ENCODE results near the gene HEXD.
"Not testable (repeated sequence)": the region's sequence is repeated elsewhere in the genome, so short reads cannot be mapped to it uniquely, and the experiment has no call there.

Gene HEXD

GRCh38 chr17:82447876-82448275, 29.7 kb downstream of the HEXD start:
- no peak for TF ChIP-seq POLR2AphosphoS5 (IDR thresholded peaks at IDR 0.05; ENCODE audit: borderline replicate concordance, low read depth, low read length)
- no peak for TF ChIP-seq EZH2 (IDR thresholded peaks at IDR 0.05)
- no peak for TF ChIP-seq FOXP2 (optimal IDR thresholded peaks at IDR 0.05; ENCODE audit: control extremely low read depth, extremely low read length, insufficient read depth)
- Histone ChIP-seq H3K27ac (peak overlapping the region; percentile 46; the same call in 1 of the 2 replicates), H3K36me3 (ENCODE audit: insufficient read depth, low read length) (no peaks in the 10 kb centered on the region), H3K4me3 (no peak overlapping the region), H3K9me3 (ENCODE audit: low read depth, low read length) (no peaks in the 10 kb centered on the region), H3K9ac (ENCODE audit: insufficient read length) (no peak overlapping the region)
- DNase-seq (ENCODE audit: low read depth, low spot score), result no peak

DNA sequence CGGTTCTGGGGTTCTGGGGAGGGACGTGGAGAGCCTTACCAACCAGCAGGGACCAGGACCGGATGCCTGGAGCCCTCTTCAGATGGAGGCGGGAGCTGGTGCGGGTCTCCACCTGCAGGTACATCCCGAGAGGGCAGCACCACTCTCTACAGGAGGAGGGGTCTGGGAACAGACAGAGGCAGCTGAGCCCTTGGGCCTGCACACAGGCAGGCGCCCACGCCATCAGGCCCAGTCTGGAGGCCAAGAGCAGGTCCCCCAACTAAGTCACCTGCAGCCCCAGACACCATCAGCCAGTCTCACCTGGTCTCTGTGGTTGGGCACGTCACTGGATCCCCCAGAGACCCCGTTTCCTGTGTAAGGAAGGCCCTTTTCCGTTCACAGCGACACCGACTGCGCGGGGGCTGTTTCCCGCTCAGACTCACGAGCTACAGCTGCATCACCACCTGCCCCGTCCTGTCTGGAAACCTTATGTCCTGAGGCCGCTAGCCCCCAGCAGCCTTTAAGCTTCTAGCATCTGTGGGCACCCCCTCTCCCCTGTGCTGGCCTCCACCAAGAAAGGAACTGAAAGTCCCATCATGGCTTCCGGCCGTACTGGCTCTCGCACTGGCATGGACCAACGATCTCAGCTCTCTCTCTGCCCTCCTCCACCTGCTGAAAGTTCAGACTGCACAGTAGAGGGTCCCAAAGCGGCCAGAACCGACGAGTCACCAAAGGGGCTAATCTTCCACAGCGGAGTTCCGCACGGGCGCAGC, 31.2 kb downstream of the HEXD start:
- Histone ChIP-seq H3K4me3 (peak overlapping the region; percentile 90), H3K27ac (no peak overlapping the region), H3K9ac (ENCODE audit: insufficient read length) (peak overlapping the region; percentile 96), H3K36me3 (ENCODE audit: insufficient read depth, low read length) (no peaks in the 10 kb centered on the region), H3K9me3 (ENCODE audit: low read depth, low read length) (no peaks in the 10 kb centered on the region)
- TF ChIP-seq POLR2AphosphoS5 (IDR thresholded peaks at IDR 0.05; ENCODE audit: borderline replicate concordance, low read depth, low read length) (no peak), FOXP2 (optimal IDR thresholded peaks at IDR 0.05; ENCODE audit: control extremely low read depth, extremely low read length, insufficient read depth) (no peak), EZH2 (IDR thresholded peaks at IDR 0.05) (no peak)
- DNase-seq (ENCODE audit: low read depth, low spot score), result no peak

DNA sequence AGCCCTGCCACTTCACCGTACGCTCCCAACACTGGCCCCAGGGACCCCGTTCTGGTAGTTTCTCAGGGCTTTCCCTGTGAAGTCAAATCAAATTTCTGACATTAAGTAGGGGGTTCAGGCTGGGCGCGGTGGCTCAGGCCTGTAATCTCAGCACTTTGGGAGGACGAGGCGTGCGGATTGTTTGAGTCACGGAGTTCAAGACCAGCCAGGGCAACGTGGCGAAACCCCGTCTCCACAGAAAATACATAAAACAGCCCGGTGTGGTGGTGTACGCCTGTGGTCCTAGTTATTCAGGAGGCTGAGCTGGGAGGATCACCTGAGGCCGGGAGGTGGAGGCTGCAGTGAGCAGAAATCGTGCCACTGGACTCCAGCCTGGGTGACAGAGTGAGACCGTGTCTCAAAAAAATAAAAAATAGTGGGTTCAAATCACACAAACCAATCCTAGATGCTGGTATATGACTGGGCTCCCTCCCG, 31.8 kb downstream of the HEXD start:
- H3K9me3 ChIP-seq (ENCODE audit: low read depth, low read length), result no peaks in the 10 kb centered on the region
- no peak for TF ChIP-seq FOXP2 (optimal IDR thresholded peaks at IDR 0.05; ENCODE audit: control extremely low read depth, extremely low read length, insufficient read depth)
- TF ChIP-seq POLR2AphosphoS5 (IDR thresholded peaks at IDR 0.05; ENCODE audit: borderline replicate concordance, low read depth, low read length), result no peak
- no peak for TF ChIP-seq EZH2 (IDR thresholded peaks at IDR 0.05)
- DNase-seq (ENCODE audit: low read depth, low spot score), result no peak
- H3K27ac ChIP-seq, result peak overlapping the region; percentile 49; the same call in 1 of the 2 replicates
- peak overlapping the region; percentile 90 for H3K4me3 ChIP-seq
- H3K36me3 ChIP-seq (ENCODE audit: insufficient read depth, low read length), result no peaks in the 10 kb centered on the region
- peak overlapping the region; percentile 96 for H3K9ac ChIP-seq (ENCODE audit: insufficient read length)

DNA sequence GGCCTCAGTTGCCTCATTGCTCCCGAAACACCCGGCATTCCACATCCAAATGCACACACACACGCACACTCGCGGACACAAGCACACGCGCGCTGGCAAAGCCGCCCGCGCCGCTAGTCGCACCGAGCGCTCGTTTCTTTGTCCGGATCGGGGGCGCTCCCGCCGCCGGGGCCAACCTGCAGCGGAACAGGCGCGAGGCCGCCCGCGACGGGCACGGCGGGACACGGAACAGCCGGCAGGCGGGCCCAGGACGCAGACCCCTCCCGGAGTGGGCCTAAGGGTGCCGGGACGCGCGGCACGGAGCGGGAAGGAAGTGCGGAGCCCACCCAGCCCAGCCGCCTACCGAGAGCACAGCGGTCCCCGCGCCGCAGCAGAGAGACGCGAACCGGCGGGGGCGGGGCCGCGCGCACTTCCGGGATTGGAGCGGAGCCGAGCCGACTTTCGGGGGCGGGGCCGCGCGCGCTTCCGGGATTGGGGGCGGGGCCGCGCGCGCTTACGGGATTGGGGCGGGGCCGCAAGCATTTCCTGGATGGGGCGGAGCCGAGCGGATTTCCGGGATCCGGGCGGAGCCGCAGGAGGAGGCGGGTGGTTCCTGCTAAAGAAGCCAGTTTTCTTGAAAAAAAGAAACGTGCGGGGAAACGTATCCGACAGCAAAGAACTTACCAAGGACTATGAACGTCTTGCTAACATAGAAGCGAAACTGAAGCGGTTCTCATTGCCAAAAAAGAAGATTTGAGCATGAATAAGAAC, 32.4 kb downstream of the HEXD start, which contains the start of gene CYBC1:
TSS of gene CYBC1 (minus strand) at position 396 of the 750 bp plus-strand sequence. CDS start 1,498 bp downstream, outside the sequence.
- no peak for DNase-seq (ENCODE audit: low read depth, low spot score)
- Histone ChIP-seq H3K36me3 (ENCODE audit: insufficient read depth, low read length) (no peaks in the 10 kb centered on the region), H3K27ac (peak within 1 kb of the TSS; percentile 85), H3K9ac (ENCODE audit: insufficient read length) (peak within 1 kb of the TSS; percentile 96), H3K4me3 (peak within 1 kb of the TSS; percentile 90), H3K9me3 (ENCODE audit: low read depth, low read length) (no peaks in the 10 kb centered on the region)
- TF ChIP-seq FOXP2 (optimal IDR thresholded peaks at IDR 0.05; ENCODE audit: control extremely low read depth, extremely low read length, insufficient read depth) (no peak), POLR2AphosphoS5 (IDR thresholded peaks at IDR 0.05; ENCODE audit: borderline replicate concordance, low read depth, low read length) (peak; percentile 75; the same call in 1 of the 2 replicates)

- no peak for DNase-seq (ENCODE audit: low read depth, low spot score)
- Histone ChIP-seq H3K9me3 (ENCODE audit: low read depth, low read length) (no peaks in the 10 kb centered on the region), H3K36me3 (ENCODE audit: insufficient read depth, low read length) (no peaks in the 10 kb centered on the region), H3K27ac (no peak overlapping the region), H3K9ac (ENCODE audit: insufficient read length) (no peak overlapping the region), H3K4me3 (no peak overlapping the region)
- TF ChIP-seq EZH2 (IDR thresholded peaks at IDR 0.05), result no peak
- TF ChIP-seq POLR2AphosphoS5 (IDR thresholded peaks at IDR 0.05; ENCODE audit: borderline replicate concordance, low read depth, low read length), result no peak
- no peak for TF ChIP-seq FOXP2 (optimal IDR thresholded peaks at IDR 0.05; ENCODE audit: control extremely low read depth, extremely low read length, insufficient read depth)
Measured at GRCh38 chr17:82452162-82452561, 34.0 kb downstream of the HEXD start.

GRCh38 chr17:82453151-82453550, 35.0 kb downstream of the HEXD start:
- not testable (repeated sequence) for H3K36me3 ChIP-seq (ENCODE audit: insufficient read depth, low read length); H3K27ac ChIP-seq; H3K9ac ChIP-seq (ENCODE audit: insufficient read length); DNase-seq (ENCODE audit: low read depth, low spot score); H3K4me3 ChIP-seq; H3K9me3 ChIP-seq (ENCODE audit: low read depth, low read length)

GRCh38 chr17:82453706-82454105, 35.6 kb downstream of the HEXD start:
- H3K27ac ChIP-seq; H3K4me3 ChIP-seq; H3K9me3 ChIP-seq (ENCODE audit: low read depth, low read length); H3K36me3 ChIP-seq (ENCODE audit: insufficient read depth, low read length); H3K9ac ChIP-seq (ENCODE audit: insufficient read length); DNase-seq (ENCODE audit: low read depth, low spot score): not testable (repeated sequence)

GRCh38 chr17:82457073-82457928, 39.2 kb downstream of the HEXD start:
- Histone ChIP-seq H3K27ac (peak overlapping the region; percentile 99), H3K9me3 (ENCODE audit: low read depth, low read length) (no peaks in the 10 kb centered on the region), H3K4me3 (peak overlapping the region; percentile 96), H3K36me3 (ENCODE audit: insufficient read depth, low read length) (peaks cover 16% of the 10 kb centered on the region), H3K9ac (ENCODE audit: insufficient read length) (peak overlapping the region; percentile 99)
- no peak for DNase-seq (ENCODE audit: low read depth, low spot score)
- TF ChIP-seq EZH2 (IDR thresholded peaks at IDR 0.05), result no peak
- no peak for TF ChIP-seq FOXP2 (optimal IDR thresholded peaks at IDR 0.05; ENCODE audit: control extremely low read depth, extremely low read length, insufficient read depth)

All from SK-N-MC (cell line).